Activated T-cell treated with anti-CD3 and anti-CD28 coated beads, Interleukin-2, amount 50 U/mL, for 48 hours (primary cell): ENCODE results near the gene CERCAM.

Source experiments
- DNase-seq, 2 experiments: peaks; one replicate each; pipeline ENCODE4 v3.0.0-alpha.2; 2020

CERCAM gene

DNA sequence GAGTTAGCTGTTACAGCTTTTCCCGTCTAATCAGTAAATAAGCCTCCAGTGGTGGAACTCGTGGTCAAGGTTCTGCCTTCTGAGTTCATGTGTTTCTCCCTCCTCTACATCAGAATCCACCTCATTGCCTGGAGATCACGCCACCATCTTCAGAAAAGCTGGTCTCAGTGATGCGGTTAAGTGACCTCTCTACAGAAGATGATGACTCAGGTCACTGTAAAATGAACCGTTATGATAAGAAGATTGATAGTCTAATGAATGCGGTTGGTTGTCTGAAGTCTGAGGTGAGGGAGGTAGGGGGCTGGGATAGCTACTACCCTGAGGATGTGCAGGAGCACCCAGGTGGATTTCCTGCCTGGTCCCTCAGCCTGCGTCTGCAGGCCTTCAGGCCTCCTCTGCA is 48.4 kb downstream of the CERCAM start:
- no peak for DNase-seq

DNA sequence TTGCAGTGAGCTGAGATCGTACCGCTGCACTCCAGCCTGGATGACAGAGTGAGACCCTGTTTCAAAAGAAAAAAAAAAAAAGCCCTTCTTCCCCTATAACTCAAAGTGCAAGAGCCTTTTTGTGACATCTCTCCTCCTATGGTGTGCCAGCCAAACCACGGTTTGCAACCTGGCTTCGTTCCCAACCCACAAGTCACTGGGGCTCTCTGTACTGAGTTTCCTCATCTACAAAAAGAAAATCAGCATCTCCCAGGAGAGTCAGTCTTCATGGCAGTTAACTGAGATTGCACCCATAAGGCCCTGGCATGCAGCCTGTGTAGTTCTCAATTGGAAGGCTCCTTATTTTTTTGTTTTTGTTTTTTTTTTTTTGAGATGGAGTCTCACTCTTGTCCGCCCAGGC is 49.9 kb downstream of the CERCAM start:
- no peak for DNase-seq

DNA sequence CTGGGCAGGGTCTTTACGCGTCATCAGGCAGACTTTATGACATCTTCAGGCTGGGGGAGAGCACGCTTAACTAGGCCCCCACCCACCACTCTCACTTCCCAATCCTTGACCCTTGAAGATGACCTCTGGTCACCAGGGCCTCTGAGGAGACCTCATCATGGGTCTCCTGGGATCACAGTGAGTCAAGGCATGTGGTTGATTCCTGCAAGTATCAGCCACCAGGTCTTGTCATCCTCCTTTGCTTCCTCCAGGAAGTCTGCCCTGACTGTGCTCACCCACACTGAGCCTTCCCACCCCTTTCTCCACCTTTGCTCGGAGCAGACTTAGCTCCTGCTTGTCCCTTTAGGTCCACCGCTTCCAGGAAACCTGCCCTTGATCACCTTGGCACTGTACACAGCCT is 52.4 kb downstream of the CERCAM start:
- no peak for DNase-seq

DNA sequence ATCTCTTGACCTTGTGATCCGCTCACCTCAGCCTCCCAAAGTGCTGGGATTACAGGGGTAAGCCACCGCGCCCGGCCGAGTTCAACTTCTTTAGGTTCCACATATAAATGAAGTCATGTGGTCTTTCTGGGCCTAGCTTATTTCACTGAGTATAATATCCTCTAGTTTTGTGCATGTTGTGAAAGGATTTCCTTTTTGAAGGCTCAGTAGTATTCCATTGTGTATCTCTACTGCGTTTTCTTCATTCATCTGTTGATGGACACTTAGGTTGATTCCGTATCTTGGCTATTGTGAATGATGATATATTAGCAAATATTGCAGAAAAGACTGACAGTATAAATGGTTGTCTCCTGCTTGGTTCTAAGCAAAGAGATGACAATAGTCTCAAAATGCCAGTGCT is 55.2 kb downstream of the CERCAM start:
- no peak for DNase-seq

DNA sequence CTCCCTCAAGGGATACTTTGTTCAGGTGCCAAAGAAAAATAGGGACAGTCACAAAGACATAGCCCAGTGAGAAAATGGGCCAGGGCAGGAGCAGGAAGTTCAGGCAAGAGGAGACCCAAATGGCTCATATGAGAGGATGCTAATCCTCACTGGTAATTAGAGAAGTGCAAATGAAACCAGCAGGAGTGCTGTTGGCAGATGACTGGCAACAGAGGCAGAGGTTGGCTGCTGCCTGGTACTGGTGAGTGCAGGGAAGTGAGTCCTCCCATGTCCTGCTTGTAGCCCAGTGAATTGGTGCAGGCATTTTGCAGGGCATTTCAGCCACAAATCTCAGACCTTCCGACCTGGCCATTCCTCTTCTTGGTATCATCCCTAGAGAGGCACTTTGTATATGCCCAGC is 58.6 kb downstream of the CERCAM start:
- DNase-seq = no peak

DNA sequence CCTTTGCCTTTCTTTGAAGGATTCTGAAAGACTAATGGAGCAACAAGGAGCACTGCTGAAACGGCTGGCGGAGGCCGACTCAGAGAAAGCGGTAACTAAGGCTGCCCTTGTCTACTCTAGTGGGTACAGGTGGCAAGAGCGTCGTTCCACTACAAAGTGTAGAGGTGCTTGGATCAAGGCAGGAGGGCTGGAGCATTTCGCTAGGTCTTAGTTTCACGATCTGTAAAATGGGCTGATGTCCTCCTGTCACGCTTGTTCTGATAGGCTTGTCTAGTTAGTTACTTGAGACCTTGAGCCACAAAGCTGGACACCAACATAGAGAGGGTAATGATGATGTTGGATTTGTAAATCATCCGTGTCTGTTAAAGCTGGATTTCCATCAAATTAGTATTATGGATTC is 60.9 kb downstream of the CERCAM start:
- DNase-seq = no peak

DNA sequence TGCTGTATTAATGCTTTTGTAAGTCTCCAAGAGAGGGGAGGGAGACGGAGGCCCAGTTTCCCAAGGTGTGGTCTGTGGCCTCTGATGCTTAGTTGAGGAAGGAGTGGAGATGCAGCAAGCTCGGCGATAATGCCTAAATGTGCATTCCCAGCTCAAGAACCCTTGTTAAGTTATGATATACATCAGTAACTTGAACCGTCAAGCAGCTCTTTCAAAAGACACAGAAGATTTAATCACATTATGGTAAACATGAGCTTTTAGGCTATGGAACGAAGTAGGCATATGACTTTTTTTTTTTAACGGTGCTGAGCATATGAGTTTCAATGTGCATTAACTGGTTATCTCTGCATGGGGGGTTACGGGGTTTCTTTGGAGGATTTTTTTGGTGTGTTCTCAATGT is 61.5 kb downstream of the CERCAM start:
- no peak for DNase-seq

DNA sequence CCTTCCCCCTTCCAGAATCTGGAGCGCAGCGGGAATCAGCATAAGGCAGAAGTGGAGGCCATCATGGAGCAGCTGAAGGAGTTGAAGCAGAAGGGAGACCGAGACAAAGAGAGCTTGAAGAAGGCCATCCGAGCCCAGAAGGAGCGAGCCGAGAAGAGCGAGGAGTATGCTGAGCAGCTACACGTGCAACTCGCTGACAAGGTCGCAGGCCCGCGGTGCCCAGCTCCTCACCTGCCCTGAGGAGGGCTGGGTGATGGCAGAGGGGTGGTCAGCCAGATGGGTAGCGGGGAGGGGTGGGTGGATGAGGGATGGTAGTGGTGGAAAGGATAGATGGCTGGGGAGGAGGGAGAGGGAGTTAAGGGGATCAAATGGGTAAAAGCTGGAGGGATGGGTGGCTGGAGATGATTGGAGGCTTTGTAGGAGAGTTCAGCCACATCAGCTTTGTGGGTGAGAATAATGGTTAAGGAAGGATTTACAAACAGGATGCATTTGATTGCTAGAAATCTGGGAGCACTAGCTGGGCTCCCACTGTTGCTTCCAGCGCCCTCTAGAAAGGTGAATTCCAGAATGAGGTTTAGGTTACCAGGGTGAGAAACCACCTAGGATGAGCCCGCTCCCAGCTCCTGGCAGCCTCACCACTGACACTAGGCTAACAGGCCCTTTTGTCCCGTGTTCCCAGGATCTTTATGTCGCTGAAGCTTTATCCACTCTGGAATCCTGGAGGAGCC is 64.2 kb downstream of the CERCAM start:
- DNase-seq = no peak

DNA sequence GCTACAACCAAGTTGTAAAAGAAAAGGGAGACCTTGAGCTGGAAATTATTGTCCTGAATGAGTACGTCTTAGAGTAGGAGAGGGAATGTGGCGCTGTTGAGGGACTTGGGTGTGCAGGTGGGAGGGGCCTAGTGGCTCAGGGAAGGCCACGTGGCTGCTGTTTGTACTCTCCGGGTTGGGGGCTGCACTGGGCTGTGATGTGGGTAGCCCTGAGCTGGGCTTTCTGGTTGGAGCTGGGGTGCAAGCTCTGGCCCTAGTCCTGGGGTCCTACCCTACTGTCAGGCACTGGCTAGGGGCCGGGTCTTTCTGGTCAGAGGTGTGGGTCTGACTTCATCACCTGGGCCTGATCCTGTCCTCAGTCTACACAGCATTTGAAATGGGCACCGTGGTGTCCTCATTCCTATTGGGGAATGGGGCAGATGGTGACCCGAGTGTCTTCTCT is 64.8 kb downstream of the CERCAM start:
- DNase-seq = no peak

DNA sequence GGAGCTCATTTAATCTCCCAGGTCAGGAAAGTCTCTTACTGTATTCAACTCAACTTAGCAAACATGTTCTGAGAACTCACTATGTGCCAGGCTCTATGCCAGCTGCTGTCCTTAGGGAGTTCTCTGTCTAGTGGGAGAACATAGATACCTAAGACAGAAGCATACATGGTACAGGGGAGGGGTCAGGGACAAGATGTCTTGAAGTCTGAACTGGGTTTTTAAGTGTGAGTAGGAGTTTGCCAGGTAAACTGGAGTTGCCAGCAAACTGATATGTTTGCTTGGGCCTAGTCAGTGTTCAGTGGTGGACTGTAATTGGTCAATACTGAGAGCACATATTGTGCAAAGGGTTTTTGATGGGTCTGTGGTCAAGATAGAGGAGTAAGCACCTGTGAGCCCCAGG is 65.5 kb downstream of the CERCAM start:
- no peak for DNase-seq
